ENCODE data around the gene D2HGDH. TPM values are rescaled to one million over a fixed set of nuclear protein-coding genes. Genes with fewer than 3 reads are reported as not detected.

Gene D2HGDH
- total RNA-seq, 1 experiment from 2014 or later, result 46.3 TPM

DNA sequence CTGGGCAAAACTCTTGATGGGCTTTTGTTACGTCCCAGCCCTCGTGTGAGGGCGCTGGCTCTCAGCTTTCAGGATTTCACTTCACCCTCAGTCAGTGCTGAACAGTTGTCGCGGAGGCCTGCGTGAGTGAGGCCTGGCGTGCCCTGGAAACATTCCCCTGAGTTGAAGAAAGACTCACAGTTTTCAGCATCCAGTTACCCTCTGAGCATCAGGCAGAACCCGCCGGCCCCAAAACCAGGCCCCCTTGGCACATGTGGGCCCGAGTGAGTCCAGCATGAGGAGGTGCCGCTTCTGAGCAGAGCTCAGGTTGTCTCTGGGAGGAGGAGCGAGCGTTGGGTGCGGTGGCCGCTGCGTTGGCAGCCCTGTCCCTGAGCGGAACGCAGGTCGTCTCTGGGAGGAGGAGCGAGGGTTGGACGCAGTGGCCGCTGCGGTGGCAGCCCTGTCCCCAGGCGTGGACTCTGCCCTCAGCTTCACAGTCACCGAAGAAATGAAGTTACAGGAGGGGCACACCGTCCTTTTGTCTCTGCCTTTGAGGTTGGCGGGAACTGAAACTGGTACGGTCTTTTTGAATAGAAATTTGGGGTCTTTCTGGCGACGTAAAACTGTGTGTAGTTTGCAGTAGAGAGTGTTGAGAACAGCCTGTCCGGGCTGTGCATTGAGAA, 74.4 kb downstream of the D2HGDH start, which contains the start of gene NEU4:
Gene NEU4, plus strand, starts transcription at position 473 of the 662 bp plus-strand sequence. CDS start 5,292 bp downstream, outside the sequence.
- H2AFZ ChIP-seq (ENCODE audit: low read depth, low read length, poor library complexity, severe bottlenecking), result no peak within 1 kb of the TSS
- ATAC-seq (no peak), DNase-seq (ENCODE audit: low read depth, low spot score) (no peak)
- no peak within 1 kb of the TSS for H3K27ac ChIP-seq (ENCODE audit: low read depth, low read length)
- RAD21 ChIA-PET (ENCODE audit: low non-redundant PET in 1 of 2, low total read pairs in 2 of 2, uncharacterized antibody in 2 of 2, unreplicated experiment in 2 of 2), result interaction anchor here in 1 of 2 experiments (0.6 kb wide), 1 partner anchor 36 kb away, joined by 3 read pairs; no protein-coding TSS in a partner anchor
- no peaks in the 10 kb centered on the region for H3K9me2 ChIP-seq (ENCODE audit: insufficient read depth)
- no peaks in the 10 kb centered on the region for H3K27me3 ChIP-seq (ENCODE audit: insufficient read depth, low read length)
- no peaks in the 10 kb centered on the region for H4K20me1 ChIP-seq (ENCODE audit: insufficient read depth)
- no peaks in the 10 kb centered on the region for H3K36me3 ChIP-seq (ENCODE audit: control insufficient read depth in 1 of 2, insufficient read depth in 2 of 2, low read length in 2 of 2)
- intact Hi-C loops (cut with micrococcal nuclease), result no loop called here
- no peaks in the 10 kb centered on the region for H3K9me3 ChIP-seq (ENCODE audit: control insufficient read depth in 1 of 2, insufficient read depth in 1 of 2, low read depth in 1 of 2, low read length in 2 of 2)
- no peaks in the 10 kb centered on the region for H3K79me2 ChIP-seq (ENCODE audit: insufficient read depth, low read length)
- TF ChIP-seq REST (IDR thresholded peaks at IDR 0.05; ENCODE audit: low read depth) (no peak), ZFX (IDR thresholded peaks at IDR 0.05) (no peak), CEBPB (IDR thresholded peaks at IDR 0.05; ENCODE audit: low read depth) (no peak), YY1 (IDR thresholded peaks at IDR 0.05; ENCODE audit: extremely low read depth, insufficient replicate concordance, low read depth, low read length) (no peak), ZNF274 (IDR thresholded peaks at IDR 0.05; ENCODE audit: low read depth, low read length) (no peak), EGR1 (IDR thresholded peaks at IDR 0.05; ENCODE audit: low read depth) (no peak), MAX (IDR thresholded peaks at IDR 0.05) (no peak), RAD21 (IDR thresholded peaks at IDR 0.05; ENCODE audit: low read depth) (no peak), SP1 (IDR thresholded peaks at IDR 0.05; ENCODE audit: low read depth) (no peak), CBX3 (IDR thresholded peaks at IDR 0.05; ENCODE audit: low read depth) (no peak), POLR2AphosphoS5 (IDR thresholded peaks at IDR 0.05; ENCODE audit: low read depth, low read length) (no peak), POLR2A (IDR thresholded peaks at IDR 0.05; ENCODE audit: borderline replicate concordance, extremely low read depth, insufficient read depth, insufficient read length) (no peak)
- TF ChIP-seq, protein P1, sequence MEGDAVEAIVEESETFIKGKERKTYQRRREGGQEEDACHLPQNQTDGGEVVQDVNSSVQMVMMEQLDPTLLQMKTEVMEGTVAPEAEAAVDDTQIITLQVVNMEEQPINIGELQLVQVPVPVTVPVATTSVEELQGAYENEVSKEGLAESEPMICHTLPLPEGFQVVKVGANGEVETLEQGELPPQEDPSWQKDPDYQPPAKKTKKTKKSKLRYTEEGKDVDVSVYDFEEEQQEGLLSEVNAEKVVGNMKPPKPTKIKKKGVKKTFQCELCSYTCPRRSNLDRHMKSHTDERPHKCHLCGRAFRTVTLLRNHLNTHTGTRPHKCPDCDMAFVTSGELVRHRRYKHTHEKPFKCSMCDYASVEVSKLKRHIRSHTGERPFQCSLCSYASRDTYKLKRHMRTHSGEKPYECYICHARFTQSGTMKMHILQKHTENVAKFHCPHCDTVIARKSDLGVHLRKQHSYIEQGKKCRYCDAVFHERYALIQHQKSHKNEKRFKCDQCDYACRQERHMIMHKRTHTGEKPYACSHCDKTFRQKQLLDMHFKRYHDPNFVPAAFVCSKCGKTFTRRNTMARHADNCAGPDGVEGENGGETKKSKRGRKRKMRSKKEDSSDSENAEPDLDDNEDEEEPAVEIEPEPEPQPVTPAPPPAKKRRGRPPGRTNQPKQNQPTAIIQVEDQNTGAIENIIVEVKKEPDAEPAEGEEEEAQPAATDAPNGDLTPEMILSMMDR (IDR thresholded peaks at IDR 0.05 in 2 of 3, conservative IDR thresholded peaks at IDR 0.05 in 1 of 3; ENCODE audit: borderline replicate concordance in 1 of 3, insufficient read depth in 1 of 3, low read depth in 2 of 3, low read length in 2 of 3), result no peak
- TF ChIP-seq, protein P2, sequence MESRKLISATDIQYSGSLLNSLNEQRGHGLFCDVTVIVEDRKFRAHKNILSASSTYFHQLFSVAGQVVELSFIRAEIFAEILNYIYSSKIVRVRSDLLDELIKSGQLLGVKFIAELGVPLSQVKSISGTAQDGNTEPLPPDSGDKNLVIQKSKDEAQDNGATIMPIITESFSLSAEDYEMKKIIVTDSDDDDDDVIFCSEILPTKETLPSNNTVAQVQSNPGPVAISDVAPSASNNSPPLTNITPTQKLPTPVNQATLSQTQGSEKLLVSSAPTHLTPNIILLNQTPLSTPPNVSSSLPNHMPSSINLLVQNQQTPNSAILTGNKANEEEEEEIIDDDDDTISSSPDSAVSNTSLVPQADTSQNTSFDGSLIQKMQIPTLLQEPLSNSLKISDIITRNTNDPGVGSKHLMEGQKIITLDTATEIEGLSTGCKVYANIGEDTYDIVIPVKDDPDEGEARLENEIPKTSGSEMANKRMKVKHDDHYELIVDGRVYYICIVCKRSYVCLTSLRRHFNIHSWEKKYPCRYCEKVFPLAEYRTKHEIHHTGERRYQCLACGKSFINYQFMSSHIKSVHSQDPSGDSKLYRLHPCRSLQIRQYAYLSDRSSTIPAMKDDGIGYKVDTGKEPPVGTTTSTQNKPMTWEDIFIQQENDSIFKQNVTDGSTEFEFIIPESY (IDR thresholded peaks at IDR 0.05; ENCODE audit: extremely low read depth, insufficient replicate concordance, low read length), result no peak
- H3K4me2 ChIP-seq (ENCODE audit: low read length), result no peak within 1 kb of the TSS
- no peak within 1 kb of the TSS for H3K4me3 ChIP-seq (replicated peaks in 1 of 2; ENCODE audit: low read depth in 1 of 2, low read length in 2 of 2)
- no TSS peak for BruUV-seq (replicated peaks)
- POLR2A ChIA-PET, result no interaction called here
- CTCF ChIA-PET, result no interaction called here
- no peak within 1 kb of the TSS for H3K9ac ChIP-seq (ENCODE audit: low read length)
- no peaks in the 10 kb centered on the region for H3K4me1 ChIP-seq (ENCODE audit: control insufficient read depth in 1 of 2, insufficient read depth in 2 of 2, low read length in 2 of 2)
